HG02870 (cell line): ENCODE data around the gene LZTS2.

Experiments
- ATAC-seq: cut with Tn5 transposase; IDR thresholded peaks from one replicate; pipeline ENCODE4 v1.9.1; 2021; ENCODE audit warnings: mild to moderate bottlenecking, moderate library complexity; ENCODE audit not compliant: unreplicated experiment

The LZTS2 gene

DNA sequence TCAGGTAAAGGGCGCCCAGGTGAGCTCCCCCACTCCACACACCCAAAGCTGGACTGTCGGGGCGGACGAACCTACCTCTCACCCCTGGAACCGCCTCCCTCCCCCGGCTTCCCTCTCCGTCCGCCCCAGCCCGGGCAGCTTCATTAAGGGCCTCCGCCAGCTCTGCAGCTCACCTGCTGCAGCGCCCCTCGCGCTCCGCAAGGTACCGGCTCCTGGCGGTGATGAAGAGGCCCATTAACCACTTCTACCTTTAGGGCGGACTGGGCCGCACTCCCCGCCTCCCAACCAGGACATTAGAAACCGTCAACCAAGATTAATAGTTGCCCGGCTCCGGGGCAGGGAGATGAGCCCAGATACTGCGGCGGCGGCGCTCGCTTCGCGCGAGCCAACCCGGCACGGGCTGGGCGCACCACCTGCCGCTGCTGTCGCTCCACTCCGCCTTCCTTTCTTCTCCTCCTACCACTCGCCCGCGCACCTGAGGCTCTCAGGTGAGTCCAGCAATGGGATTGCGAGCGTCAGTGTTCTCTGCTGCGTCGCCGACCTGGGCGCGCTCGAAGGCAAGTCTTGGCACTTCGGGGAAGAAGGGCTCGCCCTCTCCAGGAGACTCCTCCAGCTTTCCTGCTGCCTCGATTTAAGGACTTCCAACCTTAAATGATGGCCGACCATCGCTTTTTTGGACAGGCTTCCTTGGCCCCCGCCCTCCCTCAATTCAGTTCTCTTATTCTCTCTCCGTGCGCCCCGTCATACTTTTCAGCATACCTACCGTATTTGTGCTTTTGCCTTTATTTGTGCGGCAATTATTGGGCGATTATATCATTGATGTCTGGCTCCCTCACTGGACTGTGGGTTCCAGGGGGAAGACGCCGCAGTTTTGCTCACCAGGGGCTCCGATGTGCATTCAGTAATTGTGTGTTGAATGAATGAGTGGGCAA, 48.6 kb downstream of the LZTS2 start:
- ATAC-seq = no peak

DNA sequence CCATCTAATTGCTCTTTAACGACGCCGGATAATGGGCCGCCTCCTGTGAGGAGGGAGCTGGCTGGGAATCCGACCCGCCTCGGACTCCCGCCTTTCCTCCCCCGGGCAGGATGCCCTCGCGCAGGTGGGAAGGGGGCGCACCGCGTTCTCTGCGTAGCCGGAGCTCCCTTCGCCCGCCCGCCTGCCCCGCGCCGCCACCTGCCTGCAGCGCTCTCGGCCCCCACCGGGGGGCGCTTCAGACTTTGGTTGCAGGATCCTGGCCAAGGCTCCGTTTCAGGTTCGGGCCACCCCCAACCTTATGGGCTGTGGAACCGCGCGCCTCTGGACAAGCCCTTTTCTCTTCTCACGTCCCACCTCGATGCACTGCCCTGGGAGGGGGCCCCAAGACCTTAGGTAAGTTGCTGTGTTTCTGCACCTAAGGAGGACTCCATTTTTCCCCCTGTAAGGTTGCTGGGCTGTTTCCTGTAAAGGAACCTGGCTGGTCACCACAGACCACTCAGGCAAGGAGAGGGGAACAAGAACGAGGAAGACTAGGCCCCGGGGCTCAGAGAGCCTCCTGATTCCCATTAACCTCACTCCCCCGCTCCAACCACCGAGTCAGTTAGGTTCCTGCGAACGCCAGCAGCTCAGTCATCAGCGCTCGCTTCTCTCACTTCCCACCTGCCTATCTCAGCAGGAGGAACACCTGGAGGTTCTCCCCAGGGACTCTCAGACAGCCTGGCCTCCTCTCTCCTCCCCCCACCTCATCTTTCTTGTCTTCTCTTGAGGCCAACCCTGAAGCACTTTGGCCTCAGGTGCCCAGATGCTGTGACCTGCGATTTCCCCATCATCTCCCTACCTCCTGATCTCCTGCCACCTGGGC, 50.8 kb downstream of the LZTS2 start:
- ATAC-seq = peak; percentile 48

DNA sequence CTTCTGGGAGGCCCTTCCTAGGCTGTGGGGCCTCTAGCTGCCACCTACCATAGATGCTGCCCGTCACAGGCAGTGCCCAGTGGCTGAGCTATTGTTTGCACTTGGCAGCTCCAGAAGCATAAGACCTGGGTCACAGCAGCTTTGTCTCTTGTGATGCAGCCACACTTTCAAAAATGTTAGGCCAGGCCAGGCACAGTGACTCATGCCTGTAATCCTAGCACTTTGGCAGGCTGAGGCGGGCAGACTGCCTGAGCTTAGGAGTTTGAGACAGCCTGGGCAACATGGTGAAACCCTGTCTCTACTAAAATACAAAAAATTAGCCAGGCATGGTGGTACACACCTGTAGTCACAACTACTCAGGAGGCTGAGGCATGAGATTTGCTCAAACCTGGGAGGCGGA, 52.7 kb downstream of the LZTS2 start:
- ATAC-seq = no peak

DNA sequence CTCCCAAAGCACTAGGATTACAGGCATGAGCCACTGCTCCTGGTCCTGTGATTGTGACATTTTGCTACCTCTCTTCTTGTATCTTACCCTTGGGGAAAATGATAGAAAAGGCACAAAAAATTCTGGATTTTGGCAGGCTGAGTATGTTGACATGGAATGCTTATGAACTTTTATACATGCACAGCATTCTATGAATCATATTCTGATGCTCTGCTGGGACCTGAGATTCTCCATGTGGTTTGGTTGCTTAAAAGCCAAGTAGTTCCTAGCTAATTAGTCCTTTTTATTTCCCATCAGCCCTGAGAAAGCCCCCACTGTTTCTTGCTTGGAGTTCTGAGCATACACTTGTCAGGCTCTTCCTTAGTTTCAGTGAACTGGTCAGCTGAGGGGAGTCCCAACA, 53.9 kb downstream of the LZTS2 start:
- no peak for ATAC-seq

DNA sequence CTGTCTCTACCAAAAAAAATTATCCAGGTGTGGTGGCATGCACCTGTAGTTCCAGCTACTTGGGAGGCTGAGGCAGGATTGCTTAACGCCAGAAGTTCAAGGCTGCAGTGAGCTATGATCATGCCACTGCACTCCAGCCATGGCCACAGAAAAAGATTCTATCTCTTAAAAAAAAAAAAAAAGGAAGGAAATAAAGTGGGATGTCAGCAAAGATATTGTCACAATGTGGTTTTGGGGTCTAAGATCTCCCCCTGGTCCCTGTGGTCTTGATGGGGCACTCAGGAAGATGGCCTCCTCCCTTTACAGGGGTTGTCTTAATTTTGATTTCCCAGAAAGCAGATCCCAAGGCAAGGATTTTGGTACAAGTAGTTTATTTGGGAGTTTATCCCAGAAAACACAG, 54.7 kb downstream of the LZTS2 start:
- no peak for ATAC-seq

DNA sequence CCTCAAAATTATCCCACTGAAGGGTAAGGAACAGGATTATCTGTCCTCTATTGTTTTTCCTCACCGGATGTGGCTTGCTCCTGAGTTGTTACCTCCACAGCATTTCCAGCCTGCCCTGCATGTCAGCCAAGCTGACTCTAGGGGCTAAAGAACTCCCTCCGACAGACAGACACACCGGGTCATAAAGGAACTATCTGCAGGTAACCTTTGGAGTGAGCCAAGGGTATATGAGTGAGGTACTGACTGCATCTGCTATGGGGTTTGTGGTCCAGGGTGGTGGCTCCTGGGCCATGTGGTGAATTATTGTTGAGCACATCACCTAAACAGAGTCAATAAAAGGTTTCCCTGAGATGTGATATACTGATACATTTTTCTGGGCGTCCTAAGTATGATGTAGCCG, 55.3 kb downstream of the LZTS2 start:
- no peak for ATAC-seq

DNA sequence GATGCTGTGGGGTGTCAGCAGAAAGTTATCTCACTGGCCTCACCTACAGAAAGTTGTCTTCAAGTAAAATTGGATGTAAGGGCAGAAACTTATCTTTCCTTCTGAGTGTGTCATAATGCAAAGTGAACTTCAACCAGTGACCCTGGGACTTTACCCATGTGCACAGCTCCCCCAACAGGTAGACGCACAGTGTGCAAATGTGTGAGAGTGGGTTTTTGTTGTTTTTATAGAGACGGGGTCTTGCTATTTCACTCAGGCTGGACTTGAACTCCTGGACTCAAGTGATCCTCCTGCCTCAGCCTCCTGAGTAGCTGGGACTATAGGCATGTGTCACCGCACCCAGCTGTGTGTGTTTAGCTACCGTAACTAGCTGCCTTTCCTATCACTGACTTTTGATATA, 55.8 kb downstream of the LZTS2 start:
- no peak for ATAC-seq

DNA sequence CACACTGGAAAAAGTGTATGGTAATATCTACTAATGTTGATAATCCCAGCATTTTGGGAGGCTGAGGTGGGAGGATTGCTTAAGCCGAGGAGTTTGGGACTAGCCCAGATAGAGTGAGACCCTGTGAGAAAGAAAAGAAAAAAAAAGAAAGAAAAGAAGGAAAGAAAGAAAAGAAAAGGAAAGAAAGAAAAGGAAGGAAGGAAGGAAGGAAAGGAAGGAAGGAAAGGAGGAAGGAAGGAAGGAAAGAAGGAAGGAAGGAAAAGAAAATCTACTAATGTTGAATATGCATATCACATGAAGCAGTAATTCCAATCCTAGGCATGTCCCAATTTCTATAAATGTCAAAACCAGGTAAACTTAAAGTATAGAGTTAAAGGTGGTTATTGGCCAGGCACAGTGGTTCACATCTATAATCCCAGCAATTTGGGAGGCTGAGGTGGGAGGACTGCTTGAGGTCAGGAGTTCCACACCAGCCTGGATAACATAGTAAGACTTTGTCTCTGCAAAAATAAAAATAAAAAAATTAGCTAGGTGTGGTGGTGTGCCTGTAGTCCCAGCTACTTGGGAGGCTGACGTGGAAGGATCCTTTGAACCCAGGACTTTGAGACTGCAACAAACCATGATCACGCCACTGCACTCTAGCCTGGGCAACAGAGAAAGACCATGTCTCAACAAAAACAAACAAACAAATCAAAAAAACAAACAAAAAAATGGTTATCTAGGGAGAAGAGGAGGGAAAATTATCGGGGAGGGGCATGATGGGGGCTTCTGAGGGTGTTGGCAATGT, 57.0 kb downstream of the LZTS2 start:
- no peak for ATAC-seq
